ENCODE data around the gene MTA3. TPM values are rescaled to one million over a fixed set of nuclear protein-coding genes. Genes with fewer than 3 reads are reported as not detected.

The MTA3 gene
- total RNA-seq, 1 donor = 34.1 TPM

DNA sequence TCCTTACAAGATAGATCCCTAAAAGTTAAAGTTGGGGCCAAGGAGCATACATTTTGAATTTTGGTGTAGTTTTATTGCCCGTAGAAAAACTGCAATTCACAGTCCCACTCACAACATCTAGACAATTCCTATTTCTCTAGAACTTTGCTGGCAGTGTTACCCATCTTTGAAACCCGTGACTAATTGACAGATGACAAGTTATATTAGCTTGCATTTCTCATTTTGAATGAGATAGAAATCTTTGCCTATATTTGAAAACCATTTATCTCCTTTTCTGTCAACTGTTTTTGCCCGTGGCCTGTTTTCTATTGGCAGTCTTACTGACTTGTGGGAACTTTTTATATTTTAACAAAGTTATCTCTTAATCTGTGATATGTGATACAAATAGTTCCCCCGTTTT is 145.5 kb downstream of the MTA3 start:
- H3K4me3 ChIP-seq (ENCODE audit: low read depth, low read length) = no peak overlapping the region
- TF ChIP-seq, protein P1, sequence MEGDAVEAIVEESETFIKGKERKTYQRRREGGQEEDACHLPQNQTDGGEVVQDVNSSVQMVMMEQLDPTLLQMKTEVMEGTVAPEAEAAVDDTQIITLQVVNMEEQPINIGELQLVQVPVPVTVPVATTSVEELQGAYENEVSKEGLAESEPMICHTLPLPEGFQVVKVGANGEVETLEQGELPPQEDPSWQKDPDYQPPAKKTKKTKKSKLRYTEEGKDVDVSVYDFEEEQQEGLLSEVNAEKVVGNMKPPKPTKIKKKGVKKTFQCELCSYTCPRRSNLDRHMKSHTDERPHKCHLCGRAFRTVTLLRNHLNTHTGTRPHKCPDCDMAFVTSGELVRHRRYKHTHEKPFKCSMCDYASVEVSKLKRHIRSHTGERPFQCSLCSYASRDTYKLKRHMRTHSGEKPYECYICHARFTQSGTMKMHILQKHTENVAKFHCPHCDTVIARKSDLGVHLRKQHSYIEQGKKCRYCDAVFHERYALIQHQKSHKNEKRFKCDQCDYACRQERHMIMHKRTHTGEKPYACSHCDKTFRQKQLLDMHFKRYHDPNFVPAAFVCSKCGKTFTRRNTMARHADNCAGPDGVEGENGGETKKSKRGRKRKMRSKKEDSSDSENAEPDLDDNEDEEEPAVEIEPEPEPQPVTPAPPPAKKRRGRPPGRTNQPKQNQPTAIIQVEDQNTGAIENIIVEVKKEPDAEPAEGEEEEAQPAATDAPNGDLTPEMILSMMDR (IDR thresholded peaks at IDR 0.05; ENCODE audit: insufficient read depth, low read length) = no peak
- DNase-seq (ENCODE audit: low read depth) = no peak

DNA sequence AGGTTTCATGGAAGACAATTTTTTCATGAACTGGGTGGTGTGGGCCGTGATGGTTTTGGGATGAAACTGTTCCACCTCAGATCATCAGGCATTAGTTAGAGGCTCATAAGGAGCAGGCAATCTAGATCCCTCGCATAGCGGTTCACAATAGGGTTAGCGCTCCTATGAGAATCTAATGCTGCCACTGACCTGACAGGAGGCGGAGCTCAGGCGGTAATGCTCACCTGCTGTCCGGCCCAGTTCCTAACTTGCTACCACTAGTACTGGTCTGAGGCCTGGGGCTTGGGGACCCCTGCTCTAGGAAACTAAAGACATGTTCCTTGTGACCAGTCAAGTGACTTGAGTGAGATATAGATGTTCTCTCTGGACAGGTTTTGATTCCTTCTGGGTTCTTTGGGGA is 146.3 kb downstream of the MTA3 start:
- no peak overlapping the region for H3K4me3 ChIP-seq (ENCODE audit: low read depth, low read length)
- DNase-seq (ENCODE audit: low read depth) = no peak
- TF ChIP-seq, protein P1 (IDR thresholded peaks at IDR 0.05; ENCODE audit: insufficient read depth, low read length) = no peak

DNA sequence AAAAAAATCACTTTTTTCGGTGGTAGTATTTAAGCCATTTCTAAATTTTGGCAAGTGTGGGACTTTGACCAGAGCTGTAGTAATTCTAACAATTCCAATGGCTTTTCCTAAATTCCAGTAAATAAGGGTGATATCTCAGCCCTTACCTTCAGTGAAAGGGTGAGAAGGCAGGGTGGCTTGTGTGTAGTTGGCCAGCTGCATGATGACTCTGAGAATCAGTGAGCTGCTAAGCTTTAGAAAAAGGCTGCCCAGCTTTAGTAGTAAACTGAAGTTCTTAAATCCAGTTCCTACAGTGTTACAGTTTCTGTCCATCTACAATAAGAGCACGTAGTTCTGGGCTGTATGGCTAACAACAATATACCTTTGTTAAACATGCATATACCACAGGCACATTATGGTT is 153.5 kb downstream of the MTA3 start:
- no peak overlapping the region for H3K4me3 ChIP-seq (ENCODE audit: low read depth, low read length)
- DNase-seq (ENCODE audit: low read depth) = no peak
- TF ChIP-seq, protein P1 (IDR thresholded peaks at IDR 0.05; ENCODE audit: insufficient read depth, low read length) = no peak

DNA sequence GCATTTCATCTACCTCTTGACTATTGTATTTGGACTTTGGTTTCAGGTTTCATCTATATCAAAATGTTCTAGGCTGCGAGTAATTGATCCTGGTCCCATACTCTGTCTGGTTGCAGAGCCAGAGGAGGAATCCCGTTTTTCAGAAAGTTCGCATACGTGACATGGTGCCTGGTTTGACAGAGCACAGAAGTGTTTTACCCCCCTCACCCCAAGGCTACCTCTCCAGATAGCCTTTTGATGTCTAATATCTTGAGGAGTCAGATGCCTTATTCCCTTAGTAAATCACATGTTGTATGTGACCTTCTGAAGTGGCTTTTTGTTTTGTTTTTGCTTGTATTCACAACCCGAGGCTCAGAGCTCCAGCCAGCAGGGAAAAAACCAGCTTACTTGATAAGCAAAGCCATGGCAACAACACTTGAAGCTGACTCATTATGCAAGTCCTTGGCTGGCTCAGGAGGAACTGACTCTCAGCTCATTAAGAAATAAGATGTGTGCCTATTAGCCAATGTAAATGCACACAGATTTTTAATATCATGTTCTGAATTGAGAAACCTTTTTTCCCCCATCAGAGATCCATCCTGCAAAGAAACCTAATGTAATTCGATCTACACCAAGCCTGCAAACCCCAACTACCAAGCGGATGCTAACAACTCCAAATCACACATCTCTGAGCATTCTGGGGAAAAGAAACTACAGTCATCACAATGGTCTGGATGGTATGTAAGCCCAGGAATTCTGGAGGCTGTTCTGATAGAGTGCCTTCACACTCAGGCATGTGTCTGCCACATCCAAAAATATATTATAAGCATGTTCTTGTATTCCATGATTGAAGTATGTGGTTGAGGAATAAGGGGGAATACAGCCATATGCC is 154.1 kb downstream of the MTA3 start:
- H3K4me3 ChIP-seq (ENCODE audit: low read depth, low read length) = no peak overlapping the region
- TF ChIP-seq, protein P1 (IDR thresholded peaks at IDR 0.05; ENCODE audit: insufficient read depth, low read length) = no peak
- peak; percentile 90 for DNase-seq (ENCODE audit: low read depth)

DNA sequence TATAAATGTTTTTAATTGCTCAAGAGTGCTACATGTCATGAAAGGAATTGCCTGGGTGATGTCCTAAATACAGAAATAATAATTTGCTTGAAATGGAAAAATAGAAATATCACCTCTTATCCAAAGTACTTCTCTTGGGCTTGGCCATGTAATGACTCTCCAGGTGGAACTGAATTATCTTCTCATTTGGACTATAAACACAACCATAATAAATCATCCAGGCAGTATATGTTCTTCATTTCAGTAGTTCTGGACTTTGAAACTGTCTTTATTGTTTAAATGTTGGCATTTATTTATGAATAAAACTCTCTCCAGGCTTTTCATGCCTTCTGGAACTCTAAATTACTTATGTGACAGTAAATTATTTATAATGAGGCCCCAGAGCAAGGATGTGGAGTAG is 155.0 kb downstream of the MTA3 start:
- no peak for DNase-seq (ENCODE audit: low read depth)
- H3K4me3 ChIP-seq (ENCODE audit: low read depth, low read length) = no peak overlapping the region
- TF ChIP-seq, protein P1 (IDR thresholded peaks at IDR 0.05; ENCODE audit: insufficient read depth, low read length) = no peak

DNA sequence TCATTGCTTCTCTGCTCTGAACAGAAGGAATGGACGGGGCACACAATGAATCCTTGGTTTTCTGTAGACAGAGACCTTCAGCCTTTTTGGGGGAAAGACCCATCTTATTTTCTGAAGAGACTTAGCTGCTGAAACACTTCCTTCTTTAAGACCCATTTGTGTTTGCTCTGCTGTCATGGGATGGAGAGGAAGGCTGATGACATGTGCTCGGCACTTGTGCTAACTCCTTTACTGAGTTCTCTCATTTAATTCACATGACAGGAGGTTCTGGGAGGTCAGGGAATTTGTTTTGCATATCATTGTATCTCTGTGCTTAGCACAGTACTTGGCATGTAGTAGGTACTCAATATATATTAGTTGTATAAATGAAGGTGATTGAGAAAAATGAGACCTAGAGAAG is 156.5 kb downstream of the MTA3 start:
- TF ChIP-seq, protein P1 (IDR thresholded peaks at IDR 0.05; ENCODE audit: insufficient read depth, low read length) = no peak
- H3K4me3 ChIP-seq (ENCODE audit: low read depth, low read length) = no peak overlapping the region
- DNase-seq (ENCODE audit: low read depth) = no peak
